Measurements from ENCODE around the gene PPFIBP2. TPM values are rescaled to one million over a fixed set of nuclear protein-coding genes. Genes with fewer than 3 reads are reported as not detected.

PPFIBP2 gene
- total RNA-seq, 1 donor from 2014 or later, result 1.6 TPM

GRCh38 chr11:7590529-7590928, 76.7 kb downstream of the PPFIBP2 start:
- H3K27me3 Mint-ChIP-seq, result peaks cover 6% of the 10 kb centered on the region
- peaks cover 5% of the 10 kb centered on the region for H3K4me1 Mint-ChIP-seq
- H3K27ac Mint-ChIP-seq, result no peak overlapping the region

GRCh38 chr11:7591107-7591894, 77.5 kb downstream of the PPFIBP2 start:
- Mint-ChIP-seq H3K36me3 (ENCODE audit: low read depth) (no peaks in the 10 kb centered on the region), H3K27ac (no peak overlapping the region), H3K4me1 (peaks cover 5% of the 10 kb centered on the region), H3K27me3 (peaks cover 6% of the 10 kb centered on the region), H3K4me3 (no peak overlapping the region), H3K9me3 (no peaks in the 10 kb centered on the region)
- intact Hi-C loops (cut with micrococcal nuclease), result no loop called here
- DNase-seq, result no peak

More at GRCh38 chr11:7590529-7590928, 76.7 kb downstream of the PPFIBP2 start:
- no peak for DNase-seq
- intact Hi-C loops (cut with micrococcal nuclease), result no loop called here
- Mint-ChIP-seq H3K4me3 (no peak overlapping the region), H3K36me3 (ENCODE audit: low read depth) (no peaks in the 10 kb centered on the region), H3K9me3 (no peaks in the 10 kb centered on the region)

GRCh38 chr11:7591987-7592386, 78.2 kb downstream of the PPFIBP2 start:
- Mint-ChIP-seq H3K36me3 (ENCODE audit: low read depth) (no peaks in the 10 kb centered on the region), H3K4me3 (no peak overlapping the region), H3K27me3 (peaks cover 6% of the 10 kb centered on the region), H3K9me3 (no peaks in the 10 kb centered on the region), H3K27ac (no peak overlapping the region), H3K4me1 (peaks cover 5% of the 10 kb centered on the region)
- no peak for DNase-seq
- intact Hi-C loops (cut with micrococcal nuclease), result no loop called here

GRCh38 chr11:7592711-7593110, 78.9 kb downstream of the PPFIBP2 start:
- H3K4me1 Mint-ChIP-seq, result peaks cover 5% of the 10 kb centered on the region
- H3K9me3 Mint-ChIP-seq, result no peaks in the 10 kb centered on the region
- H3K36me3 Mint-ChIP-seq (ENCODE audit: low read depth), result no peaks in the 10 kb centered on the region
- H3K27ac Mint-ChIP-seq, result no peak overlapping the region
- no peak overlapping the region for H3K4me3 Mint-ChIP-seq
- H3K27me3 Mint-ChIP-seq, result peaks cover 6% of the 10 kb centered on the region
- no peak for DNase-seq
- intact Hi-C loops (cut with micrococcal nuclease), result no loop called here

- Mint-ChIP-seq H3K4me1 (peaks cover 5% of the 10 kb centered on the region), H3K4me3 (no peak overlapping the region), H3K9me3 (no peaks in the 10 kb centered on the region), H3K36me3 (ENCODE audit: low read depth) (no peaks in the 10 kb centered on the region), H3K27ac (no peak overlapping the region), H3K27me3 (peaks cover 6% of the 10 kb centered on the region)
- intact Hi-C loops (cut with micrococcal nuclease), result no loop called here
- DNase-seq, result no peak
Measured at GRCh38 chr11:7593481-7593880, 79.7 kb downstream of the PPFIBP2 start.

- H3K36me3 Mint-ChIP-seq (ENCODE audit: low read depth), result no peaks in the 10 kb centered on the region
- H3K4me1 Mint-ChIP-seq, result peaks cover 5% of the 10 kb centered on the region
- H3K9me3 Mint-ChIP-seq, result no peaks in the 10 kb centered on the region
- intact Hi-C loops (cut with micrococcal nuclease), result no loop called here
- no peak overlapping the region for H3K4me3 Mint-ChIP-seq
- H3K27ac Mint-ChIP-seq, result no peak overlapping the region
- DNase-seq, result no peak
- peaks cover 5% of the 10 kb centered on the region for H3K27me3 Mint-ChIP-seq
Measured at GRCh38 chr11:7595016-7595866, 81.4 kb downstream of the PPFIBP2 start.

GRCh38 chr11:7595951-7596350, 82.2 kb downstream of the PPFIBP2 start:
- intact Hi-C loops (cut with micrococcal nuclease), result no loop called here
- no peak overlapping the region for H3K4me3 Mint-ChIP-seq
- H3K27me3 Mint-ChIP-seq, result peaks cover 5% of the 10 kb centered on the region
- no peak overlapping the region for H3K27ac Mint-ChIP-seq
- no peaks in the 10 kb centered on the region for H3K9me3 Mint-ChIP-seq
- peaks cover 5% of the 10 kb centered on the region for H3K4me1 Mint-ChIP-seq
- no peak for DNase-seq
- H3K36me3 Mint-ChIP-seq (ENCODE audit: low read depth), result no peaks in the 10 kb centered on the region

- Mint-ChIP-seq H3K36me3 (ENCODE audit: low read depth) (no peaks in the 10 kb centered on the region), H3K9me3 (no peaks in the 10 kb centered on the region), H3K27ac (no peak overlapping the region), H3K27me3 (peaks cover 5% of the 10 kb centered on the region), H3K4me1 (peaks cover 5% of the 10 kb centered on the region), H3K4me3 (no peak overlapping the region)
- DNase-seq, result no peak
- intact Hi-C loops (cut with micrococcal nuclease), result no loop called here
Measured at GRCh38 chr11:7596975-7597391, 83.2 kb downstream of the PPFIBP2 start.

- Mint-ChIP-seq H3K27me3 (peaks cover 5% of the 10 kb centered on the region), H3K27ac (no peak overlapping the region), H3K4me1 (peaks cover 3% of the 10 kb centered on the region), H3K4me3 (no peak overlapping the region), H3K36me3 (ENCODE audit: low read depth) (no peaks in the 10 kb centered on the region), H3K9me3 (no peaks in the 10 kb centered on the region)
- no peak for DNase-seq
- intact Hi-C loops (cut with micrococcal nuclease), result no loop called here
Measured at GRCh38 chr11:7597620-7598019, 83.8 kb downstream of the PPFIBP2 start.

- intact Hi-C loops (cut with micrococcal nuclease), result no loop called here
- H3K27me3 Mint-ChIP-seq, result peaks cover 5% of the 10 kb centered on the region
- H3K9me3 Mint-ChIP-seq, result no peaks in the 10 kb centered on the region
- no peaks in the 10 kb centered on the region for H3K4me1 Mint-ChIP-seq
- H3K36me3 Mint-ChIP-seq (ENCODE audit: low read depth), result no peaks in the 10 kb centered on the region
- no peak overlapping the region for H3K27ac Mint-ChIP-seq
- no peak overlapping the region for H3K4me3 Mint-ChIP-seq
- no peak for DNase-seq
Measured at GRCh38 chr11:7599209-7599608, 85.4 kb downstream of the PPFIBP2 start.

- peaks cover 2% of the 10 kb centered on the region for H3K27me3 Mint-ChIP-seq
- no peaks in the 10 kb centered on the region for H3K9me3 Mint-ChIP-seq
Measured at GRCh38 chr11:7600205-7600775, 86.5 kb downstream of the PPFIBP2 start.

GRCh38 chr11:7603031-7603781, 89.4 kb downstream of the PPFIBP2 start:
- peaks cover 2% of the 10 kb centered on the region for H3K27me3 Mint-ChIP-seq
- H3K4me1 Mint-ChIP-seq, result no peaks in the 10 kb centered on the region
- intact Hi-C loops (cut with micrococcal nuclease), result no loop called here
- H3K9me3 Mint-ChIP-seq, result no peaks in the 10 kb centered on the region
- H3K27ac Mint-ChIP-seq, result no peak overlapping the region
- H3K36me3 Mint-ChIP-seq (ENCODE audit: low read depth), result no peaks in the 10 kb centered on the region
- H3K4me3 Mint-ChIP-seq, result no peak overlapping the region
- DNase-seq, result no peak

More at GRCh38 chr11:7600205-7600775, 86.5 kb downstream of the PPFIBP2 start:
- H3K36me3 Mint-ChIP-seq (ENCODE audit: low read depth), result no peaks in the 10 kb centered on the region
- H3K4me1 Mint-ChIP-seq, result no peaks in the 10 kb centered on the region
- intact Hi-C loops (cut with micrococcal nuclease), result no loop called here
- no peak for DNase-seq
- no peak overlapping the region for H3K27ac Mint-ChIP-seq
- no peak overlapping the region for H3K4me3 Mint-ChIP-seq

GRCh38 chr11:7604331-7604955, 90.6 kb downstream of the PPFIBP2 start:
- Mint-ChIP-seq H3K27ac (no peak overlapping the region), H3K36me3 (ENCODE audit: low read depth) (no peaks in the 10 kb centered on the region), H3K4me3 (no peak overlapping the region), H3K27me3 (no peaks in the 10 kb centered on the region), H3K9me3 (no peaks in the 10 kb centered on the region), H3K4me1 (no peaks in the 10 kb centered on the region)
- intact Hi-C loops (cut with micrococcal nuclease), result no loop called here
- no peak for DNase-seq
